ENCODE results near the gene SLC28A1. TPM values are rescaled to one million over a fixed set of nuclear protein-coding genes. Genes with fewer than 3 reads are reported as not detected.
"Not testable (repeated sequence)": the region's sequence is repeated elsewhere in the genome, so short reads cannot be mapped to it uniquely, and the experiment has no call there.

Gene SLC28A1
- total and polyA plus RNA-seq, 2 experiments from 2014 or later: 2.5 to 3.0 TPM

GRCh38 chr15:84876269-84876668 lies 8.2 kb upstream of the SLC28A1 start:
- Histone ChIP-seq H3K4me1 (ENCODE audit: insufficient read depth) (peaks cover 3% of the 10 kb centered on the region), H3K9me2 (replicated peaks; ENCODE audit: insufficient read depth) (no peaks in the 10 kb centered on the region), H4K20me1 (ENCODE audit: insufficient read depth, poor library complexity, severe bottlenecking) (no peaks in the 10 kb centered on the region), H2AFZ (no peak overlapping the region), H3K4me2 (no peak overlapping the region), H3K36me3 (replicated peaks; ENCODE audit: insufficient read depth, low read depth) (no peaks in the 10 kb centered on the region), H3K4me3 (no peak overlapping the region), H3K79me2 (no peaks in the 10 kb centered on the region), H3K9me3 (ENCODE audit: low read depth) (no peaks in the 10 kb centered on the region), H3K27me3 (no peaks in the 10 kb centered on the region), H3K27ac (no peak overlapping the region)
- TF ChIP-seq EZH2phosphoT487 (IDR thresholded peaks at IDR 0.05; ENCODE audit: low read depth, severe bottlenecking, unreplicated experiment): no peak
- no peak for TF ChIP-seq CTCF (IDR thresholded peaks at IDR 0.05; ENCODE audit: poor library complexity)
- no peak for TF ChIP-seq EZH2 (IDR thresholded peaks at IDR 0.05; ENCODE audit: borderline replicate concordance)
- no peak for DNase-seq (ENCODE audit: low spot score)

GRCh38 chr15:84877701-84878100 lies 6.8 kb upstream of the SLC28A1 start:
- not testable (repeated sequence) for H3K27me3 ChIP-seq; H3K4me3 ChIP-seq; H4K20me1 ChIP-seq (ENCODE audit: insufficient read depth, poor library complexity, severe bottlenecking); H3K9me3 ChIP-seq (ENCODE audit: low read depth); H2AFZ ChIP-seq; H3K4me2 ChIP-seq; H3K4me1 ChIP-seq (ENCODE audit: insufficient read depth); H3K27ac ChIP-seq; H3K79me2 ChIP-seq; H3K9me2 ChIP-seq (replicated peaks; ENCODE audit: insufficient read depth); DNase-seq (ENCODE audit: low spot score); H3K36me3 ChIP-seq (replicated peaks; ENCODE audit: insufficient read depth, low read depth)
- WGBS (ENCODE audit: low lambda C conversion rate, missing lambda C conversion rate): 93% methylated on average over 3 of the region's 3 CpGs

DNA sequence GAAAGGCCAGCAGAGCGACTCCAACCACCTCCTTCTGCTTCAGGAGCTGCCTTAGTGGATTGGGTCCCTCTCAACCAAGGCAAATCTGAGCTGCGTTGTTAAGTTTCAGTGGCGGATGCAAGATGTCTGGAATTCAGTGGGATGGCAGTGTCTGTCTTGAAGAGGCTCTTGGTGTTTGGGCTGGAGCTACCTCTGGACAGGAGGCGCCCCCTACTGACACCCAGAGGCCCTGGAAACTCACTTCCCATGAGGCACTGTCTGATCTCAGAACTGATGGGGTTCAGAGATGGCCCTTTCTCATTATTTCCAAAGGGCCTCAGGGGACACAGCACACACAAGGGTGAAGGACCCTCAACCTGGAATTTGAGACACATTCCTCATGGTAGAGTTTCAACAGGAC lies 6.0 kb upstream of the SLC28A1 start:
- Histone ChIP-seq H3K4me1 (ENCODE audit: insufficient read depth) (peaks cover 3% of the 10 kb centered on the region), H2AFZ (no peak overlapping the region), H4K20me1 (ENCODE audit: insufficient read depth, poor library complexity, severe bottlenecking) (no peaks in the 10 kb centered on the region), H3K36me3 (replicated peaks; ENCODE audit: insufficient read depth, low read depth) (no peaks in the 10 kb centered on the region), H3K9me2 (replicated peaks; ENCODE audit: insufficient read depth) (no peaks in the 10 kb centered on the region), H3K27me3 (no peaks in the 10 kb centered on the region), H3K27ac (no peak overlapping the region), H3K4me2 (no peak overlapping the region), H3K4me3 (no peak overlapping the region), H3K79me2 (no peaks in the 10 kb centered on the region), H3K9me3 (ENCODE audit: low read depth) (no peaks in the 10 kb centered on the region)
- peak; percentile 59 for TF ChIP-seq CTCF (IDR thresholded peaks at IDR 0.05; ENCODE audit: poor library complexity)
- TF ChIP-seq EZH2phosphoT487 (IDR thresholded peaks at IDR 0.05; ENCODE audit: low read depth, severe bottlenecking, unreplicated experiment): no peak
- TF ChIP-seq EZH2 (IDR thresholded peaks at IDR 0.05; ENCODE audit: borderline replicate concordance): no peak
- DNase-seq (ENCODE audit: low spot score): peak; percentile 71
- 52% methylated on average over 4 of the region's 4 CpGs for WGBS (ENCODE audit: low lambda C conversion rate, missing lambda C conversion rate)

GRCh38 chr15:84879088-84879780 lies 5.2 kb upstream of the SLC28A1 start:
- no peak overlapping the region for H2AFZ ChIP-seq
- H4K20me1 ChIP-seq (ENCODE audit: insufficient read depth, poor library complexity, severe bottlenecking): no peaks in the 10 kb centered on the region
- no peak overlapping the region for H3K4me2 ChIP-seq
- no peaks in the 10 kb centered on the region for H3K9me3 ChIP-seq (ENCODE audit: low read depth)
- peaks cover 8% of the 10 kb centered on the region for H3K4me1 ChIP-seq (ENCODE audit: insufficient read depth)
- no peak overlapping the region for H3K27ac ChIP-seq
- H3K27me3 ChIP-seq: no peaks in the 10 kb centered on the region
- H3K9me2 ChIP-seq (replicated peaks; ENCODE audit: insufficient read depth): no peaks in the 10 kb centered on the region
- H3K36me3 ChIP-seq (replicated peaks; ENCODE audit: insufficient read depth, low read depth): no peaks in the 10 kb centered on the region
- no peaks in the 10 kb centered on the region for H3K79me2 ChIP-seq
- DNase-seq (ENCODE audit: low spot score): no peak
- 95% methylated on average over 11 of the region's 11 CpGs for WGBS (ENCODE audit: low lambda C conversion rate, missing lambda C conversion rate)
- no peak for TF ChIP-seq CTCF (IDR thresholded peaks at IDR 0.05; ENCODE audit: poor library complexity)
- TF ChIP-seq EZH2 (IDR thresholded peaks at IDR 0.05; ENCODE audit: borderline replicate concordance): no peak
- TF ChIP-seq EZH2phosphoT487 (IDR thresholded peaks at IDR 0.05; ENCODE audit: low read depth, severe bottlenecking, unreplicated experiment): no peak
- no peak overlapping the region for H3K4me3 ChIP-seq

Measured in hepatocyte (in vitro differentiated cells).